SK-N-MC (cell line): ENCODE data around the gene C10orf143.

Source experiments
- EZH2 ChIP-seq: fragments of 200-600 bp; sonication (generic); IDR thresholded peaks from one replicate; pipeline ENCODE4 v1.6.1; 2017; ENCODE audit warnings: antibody characterized with exemption
- POLR2AphosphoS5 ChIP-seq: IDR thresholded peaks from 2 replicates; pipeline ENCODE4 v1.6.1; 2012; ENCODE audit warnings: mild to moderate bottlenecking, low read depth, low read length, borderline replicate concordance

DNA sequence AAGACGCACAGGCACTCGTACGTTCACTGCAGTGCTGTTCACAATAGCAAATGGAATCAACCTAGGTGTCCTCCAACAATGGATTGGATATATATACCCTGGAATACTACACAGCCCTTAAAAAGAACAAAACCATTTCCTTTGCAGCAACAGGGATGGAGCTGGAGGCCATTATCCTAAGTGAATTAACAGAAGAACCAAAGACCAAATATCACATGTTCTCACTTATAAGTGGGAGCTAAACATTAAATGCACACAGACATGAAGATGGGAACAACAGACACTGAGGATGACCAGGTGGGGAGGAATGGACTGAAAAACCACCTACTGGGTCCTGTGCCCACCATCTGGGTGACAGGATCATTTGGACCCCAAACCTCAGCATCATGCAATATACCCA, 94.5 kb downstream of the C10orf143 start:
- TF ChIP-seq POLR2AphosphoS5, result no peak
- no peak for TF ChIP-seq EZH2
